Kidney epithelial cell (primary cell): ENCODE data around the gene ZFAND2B. TPM values are rescaled to one million over a fixed set of nuclear protein-coding genes. Genes with fewer than 3 reads are reported as not detected.

Experiments
- DNase-seq: peaks from one replicate; pipeline ENCODE4 v3.0.0-alpha.2; 2010; ENCODE audit warnings: low read depth
- H3K27me3 ChIP-seq: 2 replicates; pipeline ENCODE4 v1.6.0; 2011; ENCODE audit warnings: low read length; ENCODE audit not compliant: control insufficient read depth, insufficient read depth
- H3K36me3 ChIP-seq: 2 replicates; pipeline ENCODE4 v1.5.1; 2011; ENCODE audit warnings: low read length; ENCODE audit not compliant: control insufficient read depth, insufficient read depth
- H3K4me3 ChIP-seq: 2 replicates; pipeline ENCODE4 v1.5.1; 2011; ENCODE audit warnings: low read depth, mild to moderate bottlenecking, control low read depth, low read length
- total RNA-seq: library from RNA; depleted of rRNA; stranded (reverse); fragments of >200 nt; gene quantifications from 2 replicates; pipeline ENCODE4 v1.2.3, GENCODE V29; 2015
- TF ChIP-seq, protein P1 (sequence below): IDR thresholded peaks from 2 replicates; pipeline ENCODE4 v1.5.1; 2011; ENCODE audit warnings: mild to moderate bottlenecking, moderate library complexity, low read length, control low read depth, inconsistent platforms; ENCODE audit not compliant: insufficient read depth, poor library complexity, severe bottlenecking

The ZFAND2B gene
- total RNA-seq, 1 donor from 2014 or later, result 44.3 TPM

DNA sequence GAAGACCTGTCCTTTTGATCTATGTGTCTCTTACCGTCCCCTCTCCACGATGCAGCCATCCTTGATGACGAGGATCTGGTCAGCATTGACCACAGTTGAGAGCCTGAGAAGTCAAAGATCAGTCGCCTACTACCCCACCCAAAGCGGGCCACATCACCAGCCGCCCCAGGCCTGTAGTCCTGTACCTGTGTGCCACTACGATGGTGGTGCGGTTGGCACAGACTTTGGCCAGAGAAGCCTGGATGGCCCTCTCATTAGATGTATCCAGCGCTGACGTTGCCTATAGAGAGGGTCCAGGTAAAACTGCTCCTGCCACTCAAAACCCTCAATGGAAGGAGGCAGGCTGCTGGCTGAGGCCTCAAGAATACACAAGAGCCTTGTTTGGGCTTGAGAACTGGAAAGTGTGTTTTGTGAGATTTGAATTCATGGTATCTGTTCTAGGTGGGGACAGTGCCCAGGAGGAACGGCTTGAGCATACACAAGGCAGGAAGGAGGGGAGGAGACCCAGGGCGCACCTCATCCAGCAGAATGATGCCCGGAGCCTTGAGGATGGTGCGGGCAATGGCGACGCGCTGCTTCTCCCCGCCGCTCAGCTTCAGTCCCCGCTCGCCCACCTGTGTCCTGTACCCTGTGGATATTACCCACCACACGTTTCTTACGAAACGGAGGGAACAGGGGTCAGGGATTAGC is 3.8 kb downstream of the ZFAND2B start:
- TF ChIP-seq, protein P1, sequence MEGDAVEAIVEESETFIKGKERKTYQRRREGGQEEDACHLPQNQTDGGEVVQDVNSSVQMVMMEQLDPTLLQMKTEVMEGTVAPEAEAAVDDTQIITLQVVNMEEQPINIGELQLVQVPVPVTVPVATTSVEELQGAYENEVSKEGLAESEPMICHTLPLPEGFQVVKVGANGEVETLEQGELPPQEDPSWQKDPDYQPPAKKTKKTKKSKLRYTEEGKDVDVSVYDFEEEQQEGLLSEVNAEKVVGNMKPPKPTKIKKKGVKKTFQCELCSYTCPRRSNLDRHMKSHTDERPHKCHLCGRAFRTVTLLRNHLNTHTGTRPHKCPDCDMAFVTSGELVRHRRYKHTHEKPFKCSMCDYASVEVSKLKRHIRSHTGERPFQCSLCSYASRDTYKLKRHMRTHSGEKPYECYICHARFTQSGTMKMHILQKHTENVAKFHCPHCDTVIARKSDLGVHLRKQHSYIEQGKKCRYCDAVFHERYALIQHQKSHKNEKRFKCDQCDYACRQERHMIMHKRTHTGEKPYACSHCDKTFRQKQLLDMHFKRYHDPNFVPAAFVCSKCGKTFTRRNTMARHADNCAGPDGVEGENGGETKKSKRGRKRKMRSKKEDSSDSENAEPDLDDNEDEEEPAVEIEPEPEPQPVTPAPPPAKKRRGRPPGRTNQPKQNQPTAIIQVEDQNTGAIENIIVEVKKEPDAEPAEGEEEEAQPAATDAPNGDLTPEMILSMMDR, result no peak
- DNase-seq, result no peak
- no peaks in the 10 kb centered on the region for H3K27me3 ChIP-seq
- H3K4me3 ChIP-seq, result no peak overlapping the region
- H3K36me3 ChIP-seq, result peaks cover 6% of the 10 kb centered on the region

DNA sequence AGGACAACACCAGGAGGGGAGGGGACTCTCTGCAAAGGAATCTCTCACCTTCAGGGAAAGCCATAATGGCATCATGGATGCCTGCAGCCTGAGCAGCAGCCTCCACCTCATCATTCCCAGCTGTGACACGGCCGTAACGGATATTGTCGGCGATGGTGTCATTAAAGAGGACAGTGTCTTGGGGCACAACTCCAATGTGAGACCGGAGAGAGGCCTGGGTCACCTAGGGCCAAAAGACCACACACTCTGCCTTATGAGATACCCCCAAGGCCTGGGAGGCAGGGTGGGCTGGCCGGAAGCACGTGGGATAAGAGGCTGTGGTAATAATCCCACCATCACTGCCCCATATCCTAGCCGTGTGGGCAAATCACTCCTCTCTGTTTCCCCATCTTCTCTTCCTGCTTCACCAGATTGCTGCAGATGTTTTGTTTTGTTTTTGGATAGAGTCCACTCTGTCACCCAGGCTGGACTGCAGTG is 4.3 kb downstream of the ZFAND2B start:
- Histone ChIP-seq H3K4me3 (no peak overlapping the region), H3K36me3 (peaks cover 6% of the 10 kb centered on the region), H3K27me3 (no peaks in the 10 kb centered on the region)
- TF ChIP-seq, protein P1, result no peak
- no peak for DNase-seq

DNA sequence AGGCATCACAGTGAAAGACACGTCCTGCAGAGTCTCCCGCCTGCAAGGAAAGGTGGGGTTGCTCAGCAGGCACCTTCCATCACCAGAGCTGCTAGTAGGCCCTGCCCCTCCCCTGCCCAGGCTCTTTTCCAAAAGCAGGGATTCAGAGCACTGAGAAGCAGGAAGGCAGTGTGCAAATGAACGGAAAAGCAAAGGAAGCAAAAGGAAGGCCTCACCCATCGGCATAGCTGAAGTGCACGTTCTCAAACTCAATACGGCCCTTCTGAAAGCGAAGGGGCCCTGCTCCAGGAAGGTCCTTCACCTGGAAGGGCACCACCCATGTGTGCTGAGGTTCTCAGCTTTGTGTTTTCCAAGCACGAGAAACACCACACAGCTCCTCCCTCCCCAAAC is 6.4 kb downstream of the ZFAND2B start:
- TF ChIP-seq, protein P1, result no peak
- no peaks in the 10 kb centered on the region for H3K27me3 ChIP-seq
- peaks cover 6% of the 10 kb centered on the region for H3K36me3 ChIP-seq
- DNase-seq, result no peak
- H3K4me3 ChIP-seq, result no peak overlapping the region

DNA sequence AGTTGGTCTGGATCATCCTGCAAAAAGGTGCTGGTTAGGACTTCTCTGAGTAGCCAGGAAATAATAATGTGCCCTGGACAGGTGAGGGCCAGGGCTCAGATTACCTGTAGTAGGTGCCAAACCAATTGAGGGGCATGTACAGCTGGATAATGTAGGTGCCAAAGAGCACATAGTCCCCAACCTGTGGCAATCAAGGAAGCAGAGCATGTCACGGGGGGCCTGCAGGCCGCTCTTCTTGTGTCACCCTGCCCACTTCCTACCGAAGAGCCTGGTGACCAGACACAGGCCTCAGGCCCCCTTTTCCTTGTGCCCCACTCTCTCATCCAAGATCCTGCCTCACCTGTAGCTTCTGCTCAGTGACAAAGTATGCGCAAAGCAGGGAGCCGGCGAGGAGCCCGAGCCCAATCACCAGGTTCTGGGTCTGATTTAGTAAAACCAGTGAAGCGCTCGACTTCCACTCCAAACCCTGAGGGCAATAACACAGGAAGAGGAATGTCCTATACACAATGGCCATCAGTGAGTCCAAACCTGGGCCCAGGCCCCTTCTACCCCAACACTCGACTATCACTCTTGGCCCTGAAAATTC is 7.0 kb downstream of the ZFAND2B start:
- TF ChIP-seq, protein P1, result no peak
- no peaks in the 10 kb centered on the region for H3K27me3 ChIP-seq
- no peak overlapping the region for H3K4me3 ChIP-seq
- DNase-seq, result no peak
- H3K36me3 ChIP-seq, result peaks cover 6% of the 10 kb centered on the region

DNA sequence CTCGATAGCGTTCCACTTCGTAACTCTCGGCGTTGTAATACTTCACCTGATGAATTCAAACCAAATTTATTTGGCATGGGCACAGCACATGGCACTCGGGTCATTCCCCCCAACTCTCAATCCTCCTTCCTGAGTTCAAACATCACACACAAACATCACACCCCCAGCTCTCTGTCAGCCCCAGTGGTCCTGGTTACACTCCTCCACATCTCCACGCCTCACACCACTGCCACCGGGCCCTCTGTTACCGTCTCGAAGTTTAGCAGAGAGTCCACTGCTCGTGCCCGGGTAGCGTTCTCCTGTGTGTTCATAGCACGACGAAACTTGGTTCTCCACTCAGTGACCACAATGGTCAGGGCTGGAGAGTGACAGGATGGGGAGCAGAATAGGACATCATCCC is 7.6 kb downstream of the ZFAND2B start:
- Histone ChIP-seq H3K27me3 (no peaks in the 10 kb centered on the region), H3K36me3 (peaks cover 5% of the 10 kb centered on the region), H3K4me3 (no peak overlapping the region)
- DNase-seq, result no peak
- TF ChIP-seq, protein P1, result no peak
